Astrocyte (in vitro differentiated cells and primary cell): ENCODE data around the gene DDX17. TPM values are rescaled to one million over a fixed set of nuclear protein-coding genes. Genes with fewer than 3 reads are reported as not detected.
A peak's percentile ranks its signal among the peaks of the same experiment; 100 is the strongest.

ENCODE experiments used
- DNase-seq: peaks from one replicate; pipeline ENCODE4 v3.0.0-alpha.2; 2010; ENCODE audit warnings: low read depth
- FAIRE-seq: peaks from 2 replicates; lab custom pipeline; 2011; peaks lifted over from hg19 to GRCh38; lab: Jason Lieb, UNC
- H2AFZ ChIP-seq: 2 replicates; pipeline ENCODE4 v1.6.0; 2012; ENCODE audit warnings: low read depth, low read length, inconsistent platforms
- H3K27ac ChIP-seq: 2 replicates; pipeline ENCODE4 v1.5.1; 2011; ENCODE audit warnings: low read depth, low read length, inconsistent platforms
- H3K27me3 ChIP-seq: 2 replicates; pipeline ENCODE4 v1.6.0; 2011; ENCODE audit warnings: low read length, inconsistent platforms; ENCODE audit not compliant: insufficient read depth
- H3K36me3 ChIP-seq: 2 replicates; pipeline ENCODE4 v1.5.1; 2011; ENCODE audit warnings: low read length, inconsistent platforms; ENCODE audit not compliant: insufficient read depth
- H3K4me1 ChIP-seq: 2 replicates; pipeline ENCODE4 v1.5.1; 2011; ENCODE audit warnings: low read length, inconsistent platforms; ENCODE audit not compliant: insufficient read depth
- H3K4me2 ChIP-seq: 2 replicates; pipeline ENCODE4 v1.6.0; 2012; ENCODE audit warnings: low read length, inconsistent platforms
- H3K4me3 ChIP-seq: 2 replicates; pipeline ENCODE4 v1.5.1; 2011; ENCODE audit warnings: low read depth, mild to moderate bottlenecking, low read length, inconsistent platforms; ENCODE audit not compliant: insufficient read depth
- H3K79me2 ChIP-seq: 2 replicates; pipeline ENCODE4 v1.6.0; 2012; ENCODE audit warnings: mild to moderate bottlenecking, low read length, inconsistent platforms; ENCODE audit not compliant: insufficient read depth
- H3K9ac ChIP-seq: 2 replicates; pipeline ENCODE4 v1.6.0; 2012; ENCODE audit warnings: mild to moderate bottlenecking, low read length, inconsistent platforms
- H3K9me3 ChIP-seq: 2 replicates; pipeline ENCODE4 v1.5.1; 2012; ENCODE audit warnings: low read depth, mild to moderate bottlenecking, low read length, inconsistent platforms; ENCODE audit not compliant: insufficient read depth
- H4K20me1 ChIP-seq: 2 replicates; pipeline ENCODE4 v1.6.0; 2012; ENCODE audit warnings: low read length, inconsistent platforms; ENCODE audit not compliant: insufficient read depth
- H3K27ac Mint-ChIP-seq: one replicate; pipeline ENCODE4 v1.8.0; 2021; ENCODE audit warnings: mild to moderate bottlenecking, mixed read lengths; ENCODE audit not compliant: unreplicated experiment
- H3K27me3 Mint-ChIP-seq: one replicate; pipeline ENCODE4 v1.8.0; 2021; ENCODE audit warnings: low read depth, mixed read lengths; ENCODE audit not compliant: unreplicated experiment
- H3K36me3 Mint-ChIP-seq: one replicate; pipeline ENCODE4 v1.8.0; 2021; ENCODE audit warnings: low read depth, mixed read lengths; ENCODE audit not compliant: unreplicated experiment
- H3K4me1 Mint-ChIP-seq: one replicate; pipeline ENCODE4 v1.8.0; 2021; ENCODE audit warnings: low read depth, mixed read lengths; ENCODE audit not compliant: unreplicated experiment
- H3K4me3 Mint-ChIP-seq: one replicate; pipeline ENCODE4 v1.8.0; 2021; ENCODE audit warnings: mild to moderate bottlenecking, moderate library complexity, mixed read lengths; ENCODE audit not compliant: unreplicated experiment
- H3K9me3 Mint-ChIP-seq: one replicate; pipeline ENCODE4 v1.8.0; 2021; ENCODE audit warnings: mild to moderate bottlenecking, mixed read lengths; ENCODE audit not compliant: unreplicated experiment
- CTCF ChIP-seq: IDR thresholded peaks from 2 replicates; pipeline ENCODE4 v1.5.1; 2011; ENCODE audit warnings: low read depth, mild to moderate bottlenecking, inconsistent platforms, low read length, moderate library complexity; ENCODE audit not compliant: insufficient read depth
- EZH2 ChIP-seq: IDR thresholded peaks from 2 replicates; pipeline ENCODE4 v1.6.1; 2012; ENCODE audit warnings: mild to moderate bottlenecking, low read length, inconsistent platforms; ENCODE audit not compliant: insufficient read depth
- total RNA-seq: library from RNA; stranded (reverse); gene quantifications from 2 replicates; pipeline ENCODE4 v1.2.1, GENCODE V29; 2021

The DDX17 gene
- total RNA-seq, 1 donor from 2014 or later: 258 TPM

- TF ChIP-seq EZH2 (no peak), CTCF (no peak)
- Histone ChIP-seq H3K27ac (no peak overlapping the region), H3K9me3 (no peaks in the 10 kb centered on the region), H3K9ac (no peak overlapping the region), H3K27me3 (no peaks in the 10 kb centered on the region), H3K4me3 (no peak overlapping the region), H3K36me3 (peaks cover 73% of the 10 kb centered on the region), H3K4me2 (no peak overlapping the region), H4K20me1 (peaks cover 66% of the 10 kb centered on the region), H2AFZ (no peak overlapping the region), H3K4me1 (no peaks in the 10 kb centered on the region), H3K79me2 (peaks cover 4% of the 10 kb centered on the region)
- no peak for DNase-seq
- H3K27me3 Mint-ChIP-seq: no peaks in the 10 kb centered on the region
- FAIRE-seq: no peak
- H3K4me1 Mint-ChIP-seq: peaks cover 18% of the 10 kb centered on the region
- no peak overlapping the region for H3K4me3 Mint-ChIP-seq
- peaks cover 35% of the 10 kb centered on the region for H3K36me3 Mint-ChIP-seq
- H3K9me3 Mint-ChIP-seq: no peaks in the 10 kb centered on the region
- H3K27ac Mint-ChIP-seq: no peak overlapping the region
These were observed 23.3 kb downstream of the DDX17 start for GRCh38 chr22:38482662-38483308.

- Histone ChIP-seq H3K27me3 (no peaks in the 10 kb centered on the region), H3K4me1 (no peaks in the 10 kb centered on the region), H3K4me3 (no peak overlapping the region), H2AFZ (no peak overlapping the region), H4K20me1 (peaks cover 62% of the 10 kb centered on the region), H3K79me2 (no peaks in the 10 kb centered on the region), H3K9me3 (no peaks in the 10 kb centered on the region), H3K9ac (no peak overlapping the region), H3K27ac (no peak overlapping the region), H3K36me3 (peaks cover 73% of the 10 kb centered on the region), H3K4me2 (no peak overlapping the region)
- no peak for DNase-seq
- TF ChIP-seq EZH2 (no peak), CTCF (no peak)
- Mint-ChIP-seq H3K27ac (peak overlapping the region; percentile 53), H3K4me3 (no peak overlapping the region), H3K27me3 (no peaks in the 10 kb centered on the region), H3K4me1 (peaks cover 18% of the 10 kb centered on the region), H3K36me3 (peaks cover 36% of the 10 kb centered on the region), H3K9me3 (no peaks in the 10 kb centered on the region)
- FAIRE-seq: no peak
These were observed 24.2 kb downstream of the DDX17 start for GRCh38 chr22:38481871-38482332.

- Mint-ChIP-seq H3K4me1 (peaks cover 18% of the 10 kb centered on the region), H3K27me3 (no peaks in the 10 kb centered on the region), H3K36me3 (peaks cover 31% of the 10 kb centered on the region), H3K27ac (no peak overlapping the region), H3K4me3 (peak overlapping the region; percentile 36), H3K9me3 (no peaks in the 10 kb centered on the region)
- no peaks in the 10 kb centered on the region for H3K9me3 ChIP-seq
- H3K4me1 ChIP-seq: no peaks in the 10 kb centered on the region
- no peak overlapping the region for H3K4me2 ChIP-seq
- H2AFZ ChIP-seq: no peak overlapping the region
- FAIRE-seq (no peak), DNase-seq (no peak)
- no peaks in the 10 kb centered on the region for H3K79me2 ChIP-seq
- TF ChIP-seq EZH2 (no peak), CTCF (no peak)
- H3K27me3 ChIP-seq: no peaks in the 10 kb centered on the region
- H3K27ac ChIP-seq: no peak overlapping the region
- peaks cover 56% of the 10 kb centered on the region for H4K20me1 ChIP-seq
- H3K4me3 ChIP-seq: no peak overlapping the region
- H3K36me3 ChIP-seq: peaks cover 68% of the 10 kb centered on the region
- no peak overlapping the region for H3K9ac ChIP-seq
These were observed 24.8 kb downstream of the DDX17 start for GRCh38 chr22:38481162-38481870.
